B cell (primary cell): ENCODE measurements around the gene GLIS1.

Experiments
- CTCF ChIP-seq: fragments of 200-600 bp; IDR thresholded peaks from one replicate; pipeline ENCODE4 v1.8.0; 2022; ENCODE audit warnings: antibody characterized with exemption, mild to moderate bottlenecking
- EZH2 ChIP-seq: IDR thresholded peaks from 2 replicates; pipeline ENCODE4 v1.6.1; 2012; ENCODE audit warnings: borderline replicate concordance, low read depth, mild to moderate bottlenecking, moderate library complexity, low read length; ENCODE audit not compliant: insufficient read depth, poor library complexity, severe bottlenecking

DNA sequence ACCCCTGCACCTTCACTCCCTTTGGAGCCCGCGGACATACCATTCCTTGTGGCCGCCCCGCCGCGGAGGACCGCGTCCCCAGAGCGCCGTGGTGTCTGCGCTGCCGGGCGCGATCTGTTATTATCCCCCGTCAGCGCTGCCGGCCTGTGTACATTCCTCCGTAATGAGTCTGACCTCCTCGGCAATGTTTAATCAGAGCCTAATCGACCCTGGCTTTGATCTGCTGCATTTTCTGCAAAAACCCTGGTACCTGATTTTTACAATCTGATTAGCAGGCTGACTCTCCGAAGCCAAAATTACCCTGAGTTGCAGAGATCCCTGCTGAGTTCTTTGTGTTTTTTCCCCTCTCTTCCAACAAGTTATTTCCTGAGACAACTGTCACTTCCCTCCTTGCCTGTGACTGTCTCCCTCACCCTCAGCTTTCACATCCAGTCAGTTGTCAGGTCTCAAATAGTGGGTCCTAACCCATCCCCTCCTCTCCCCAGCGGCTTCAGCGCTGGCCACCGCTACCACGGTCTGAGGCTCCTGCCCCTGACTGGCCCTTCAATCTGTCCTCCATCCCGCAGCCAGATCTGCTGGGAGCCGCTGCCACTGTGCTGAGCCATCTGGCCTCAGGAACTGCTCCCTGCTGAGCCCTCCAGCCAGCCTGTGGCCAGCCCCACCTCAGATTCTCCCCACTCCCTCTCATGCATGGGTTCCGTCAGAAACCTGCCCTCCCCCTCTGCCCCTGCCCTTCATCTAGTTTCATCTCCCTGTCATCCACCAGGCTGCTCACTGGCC lies 53.5 kb downstream of the GLIS1 start:
- TF ChIP-seq CTCF (no peak), EZH2 (no peak)
